K562 treated with DMSO at 1 percent for 24 hours (cell line): Measurements from ENCODE around the gene IL12A. TPM values are rescaled to one million over a fixed set of nuclear protein-coding genes. Genes with fewer than 3 reads are reported as not detected.

ENCODE experiments used
- total RNA-seq: library from RNA; unstranded; fragments of 300-600 nt; gene quantifications from 2 replicates; pipeline ENCODE4 v1.2.3, GENCODE V29; 2022; ENCODE audit warnings: low read depth; ENCODE audit not compliant: insufficient read depth

The IL12A gene
- not detected in 2 replicates for total RNA-seq

DNA sequence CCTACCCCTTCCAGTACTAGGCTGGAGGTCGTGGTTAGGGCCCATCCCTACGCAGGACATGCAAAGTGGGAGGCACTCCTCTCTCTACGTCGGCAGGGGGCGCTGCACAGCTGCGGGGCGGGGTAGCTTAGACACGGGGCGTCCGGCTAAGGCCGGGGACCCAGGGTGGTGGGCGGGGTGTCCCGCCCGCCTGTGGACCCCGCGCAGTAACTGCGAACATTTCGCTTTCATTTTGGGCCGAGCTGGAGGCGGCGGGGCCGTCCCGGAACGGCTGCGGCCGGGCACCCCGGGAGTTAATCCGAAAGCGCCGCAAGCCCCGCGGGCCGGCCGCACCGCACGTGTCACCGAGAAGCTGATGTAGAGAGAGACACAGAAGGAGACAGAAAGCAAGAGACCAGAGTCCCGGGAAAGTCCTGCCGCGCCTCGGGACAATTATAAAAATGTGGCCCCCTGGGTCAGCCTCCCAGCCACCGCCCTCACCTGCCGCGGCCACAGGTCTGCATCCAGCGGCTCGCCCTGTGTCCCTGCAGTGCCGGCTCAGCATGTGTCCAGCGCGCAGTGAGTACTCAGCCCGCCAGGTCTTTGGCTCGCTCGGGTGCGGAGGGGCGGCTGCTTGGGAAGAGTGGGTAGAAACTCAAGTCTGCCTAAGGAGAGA lies at the start of gene IL12A:
Gene IL12A (plus strand): TSS at position 219 of the 655 bp plus-strand sequence.

Other genes starting within 250 kb of the IL12A start
- not detected in 2 replicates for gene SCHIP1, start 149.0 kb upstream of the IL12A start, total RNA-seq
- gene C3orf80, start 236.6 kb downstream of the IL12A start, total RNA-seq = 0.27 TPM in 1 of 2 replicates, not detected in the other